Tibial artery (tissue), 4 donors: ENCODE measurements around the gene DGKI.

Source experiments
- DNase-seq, 2 donors: peaks; one replicate each; pipeline ENCODE4 v3.0.0-alpha.2; 2019
- H3K27ac ChIP-seq, 2 donors: fragments of 200-600 bp; sonication (generic) in 1 of 2; 1 replicate in 1 of 2; 2 replicates in 1 of 2; pipeline ENCODE4 v1.5.1; 2018 to 2019; ENCODE audit warnings: mild to moderate bottlenecking in 1 of 2
- H3K27me3 ChIP-seq, 2 donors: fragments of 200-600 bp; sonication (generic) in 1 of 2; one replicate each; pipeline versions ENCODE4 v1.5.1 to v1.6.0; 2016 to 2019
- H3K36me3 ChIP-seq, 3 donors: fragments of 200-600 bp; sonication (generic) in 2 of 3; one replicate each; pipeline ENCODE4 v1.5.1; 2016 to 2019; ENCODE audit warnings: mild to moderate bottlenecking in 2 of 3
- H3K4me1 ChIP-seq, 4 donors: fragments of 200-600 bp; sonication (generic) in 2 of 4; 1 replicate in 3 of 4; 2 replicates in 1 of 4; pipeline ENCODE4 v1.5.1; 2016 to 2019
- H3K4me3 ChIP-seq, 2 donors: fragments of 200-600 bp; sonication (generic) in 1 of 2; 1 replicate in 1 of 2; 2 replicates in 1 of 2; pipeline ENCODE4 v1.5.1; 2018 to 2019; ENCODE audit warnings: mild to moderate bottlenecking in 2 of 2
- H3K9me3 ChIP-seq, 3 donors: fragments of 200-600 bp; sonication (generic) in 1 of 3; one replicate each; pipeline ENCODE4 v1.5.1; 2016 to 2019
- CTCF ChIP-seq, 2 experiments: fragments of 200-600 bp in 1 of 2; fragments of 450-650 bp in 1 of 2; IDR thresholded peaks; one replicate each; pipeline ENCODE4 v1.5.1; 2017 to 2019; ENCODE audit warnings: antibody characterized with exemption in 2 of 2, mild to moderate bottlenecking in 1 of 2, moderate library complexity in 1 of 2
- intact Hi-C: fragments of 100-400 bp; cut with DNase I; formaldehyde crosslinking; loops from one replicate; pipeline ENCODE4 v1.15.0; 2023; ENCODE audit warnings: low total_unique reads

DGKI gene

GRCh38 chr7:137695494-137695893 is 151.3 kb downstream of the DGKI start:
- intact Hi-C loops: no loop called here
- no peak for DNase-seq
- no peak overlapping the region for H3K4me3 ChIP-seq
- H3K27ac ChIP-seq: no peak overlapping the region
- no peaks in the 10 kb centered on the region for H3K36me3 ChIP-seq
- H3K27me3 ChIP-seq: no peaks in the 10 kb centered on the region
- H3K9me3 ChIP-seq: no peaks in the 10 kb centered on the region
- no peak for TF ChIP-seq CTCF (IDR thresholded peaks at IDR 0.05)
- no peaks in the 10 kb centered on the region for H3K4me1 ChIP-seq

- Histone ChIP-seq H3K4me1 (no peaks in the 10 kb centered on the region), H3K9me3 (no peaks in the 10 kb centered on the region), H3K27me3 (no peaks in the 10 kb centered on the region), H3K4me3 (no peak overlapping the region), H3K27ac (no peak overlapping the region), H3K36me3 (no peaks in the 10 kb centered on the region)
- TF ChIP-seq CTCF (IDR thresholded peaks at IDR 0.05): no peak
- intact Hi-C loops: no loop called here
- DNase-seq: no peak
Measured at GRCh38 chr7:137694405-137694804, 152.4 kb downstream of the DGKI start.

GRCh38 chr7:137692399-137692798 is 154.4 kb downstream of the DGKI start:
- no peaks in the 10 kb centered on the region for H3K27me3 ChIP-seq
- H3K36me3 ChIP-seq: no peaks in the 10 kb centered on the region
- no peak for TF ChIP-seq CTCF (IDR thresholded peaks at IDR 0.05)
- H3K27ac ChIP-seq: no peak overlapping the region
- no peaks in the 10 kb centered on the region for H3K9me3 ChIP-seq
- no peak for DNase-seq
- intact Hi-C loops: no loop called here
- peaks cover 0 to 5% (median 2%) of the 10 kb centered on the region in 4 donors for H3K4me1 ChIP-seq
- H3K4me3 ChIP-seq: no peak overlapping the region

- Histone ChIP-seq H3K27me3 (no peaks in the 10 kb centered on the region), H3K4me1 (peaks cover 0 to 5% (median 2%) of the 10 kb centered on the region in 4 donors), H3K36me3 (no peaks in the 10 kb centered on the region), H3K9me3 (no peaks in the 10 kb centered on the region), H3K27ac (no peak overlapping the region), H3K4me3 (no peak overlapping the region)
- TF ChIP-seq CTCF (IDR thresholded peaks at IDR 0.05): no peak
- DNase-seq: no peak
- intact Hi-C loops: no loop called here
Measured at GRCh38 chr7:137691566-137691965, 155.2 kb downstream of the DGKI start.

GRCh38 chr7:137690635-137691034 is 156.1 kb downstream of the DGKI start:
- Histone ChIP-seq H3K36me3 (no peaks in the 10 kb centered on the region), H3K4me1 (peaks cover 0 to 5% (median 2%) of the 10 kb centered on the region in 4 donors), H3K27ac (no peak overlapping the region), H3K27me3 (no peaks in the 10 kb centered on the region), H3K4me3 (no peak overlapping the region), H3K9me3 (no peaks in the 10 kb centered on the region)
- intact Hi-C loops: no loop called here
- DNase-seq: no peak
- no peak for TF ChIP-seq CTCF (IDR thresholded peaks at IDR 0.05)

- Histone ChIP-seq H3K9me3 (no peaks in the 10 kb centered on the region), H3K4me1 (peaks cover 0 to 5% (median 2%) of the 10 kb centered on the region in 4 donors), H3K27me3 (no peaks in the 10 kb centered on the region), H3K36me3 (no peaks in the 10 kb centered on the region), H3K4me3 (no peak overlapping the region), H3K27ac (no peak overlapping the region)
- DNase-seq: no peak
- intact Hi-C loops: no loop called here
- TF ChIP-seq CTCF (IDR thresholded peaks at IDR 0.05): no peak
Measured at GRCh38 chr7:137689761-137690160, 157.0 kb downstream of the DGKI start.
